Measurements from ENCODE around the gene FBXW8.

GRCh38 chr12:117073611-117074010 lies 162.9 kb downstream of the FBXW8 start:
- TF ChIP-seq CTCF (IDR thresholded peaks at IDR 0.05 in 4 of 5, conservative IDR thresholded peaks at IDR 0.05 in 1 of 5) (no peak), POLR2A (IDR thresholded peaks at IDR 0.05) (no peak)
